ENCODE results near the gene PSMD10.

PSMD10 gene

DNA sequence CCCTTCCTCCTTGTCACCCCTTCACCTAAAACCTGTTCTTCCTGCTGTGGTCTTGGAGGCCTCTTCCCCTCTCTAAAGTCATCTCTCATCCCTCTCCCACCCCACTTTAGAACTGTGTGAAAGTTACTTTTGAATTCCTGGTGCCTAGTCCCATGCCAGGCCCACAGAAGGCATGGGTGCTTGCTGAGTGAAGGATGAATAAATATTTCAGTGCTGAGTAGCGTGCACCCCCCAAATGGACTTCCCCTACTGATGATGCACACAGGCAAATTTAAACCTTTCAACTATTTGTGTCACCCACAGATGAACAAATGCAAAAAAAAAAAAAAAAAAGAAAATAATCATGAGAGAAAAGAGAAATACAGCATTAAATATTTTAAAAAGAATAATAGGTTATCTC lies 19.8 kb downstream of the PSMD10 start:
- no peak for DNase-seq

GRCh38 chrX:108070891-108071290 lies 20.5 kb downstream of the PSMD10 start:
- no peak for DNase-seq

DNA sequence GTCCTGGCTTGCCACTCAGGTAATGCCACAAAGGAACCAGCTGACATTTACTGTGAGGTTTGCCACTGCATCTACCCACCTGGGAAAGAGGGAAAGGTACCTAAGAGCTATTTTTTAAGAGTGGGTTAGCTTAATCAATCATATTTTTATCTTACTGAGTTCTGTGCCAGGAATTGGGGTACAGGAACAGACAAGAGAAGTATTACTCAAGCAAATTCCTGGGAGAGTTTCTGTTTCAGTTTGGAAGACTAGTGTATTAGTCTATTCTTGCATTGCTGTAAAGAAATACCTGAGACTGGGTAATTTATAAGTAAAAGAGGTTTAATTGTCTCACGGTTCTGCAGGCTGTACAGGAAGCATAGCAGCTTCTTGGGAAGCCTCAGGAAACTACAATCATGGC lies 23.2 kb downstream of the PSMD10 start:
- no peak for DNase-seq

DNA sequence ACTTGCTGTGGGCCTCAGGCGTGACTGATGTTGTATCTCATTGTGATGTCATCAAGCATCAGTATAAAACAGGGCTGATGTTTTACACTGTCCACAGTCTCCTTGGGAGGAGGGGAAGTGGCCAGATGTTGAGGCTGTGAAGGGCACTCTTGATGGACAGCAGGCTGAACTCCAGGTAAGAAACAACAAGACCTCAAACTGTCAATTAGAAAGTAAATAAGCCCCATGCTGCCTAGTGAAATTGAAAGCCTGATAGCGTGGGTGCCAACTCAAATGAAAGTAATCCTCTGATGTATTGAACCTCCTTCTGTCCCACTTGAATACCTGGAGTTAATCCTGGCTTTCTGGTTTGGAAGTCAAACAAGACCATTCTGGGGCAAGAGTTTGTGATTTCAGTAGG lies 26.7 kb downstream of the PSMD10 start:
- no peak for DNase-seq

DNA sequence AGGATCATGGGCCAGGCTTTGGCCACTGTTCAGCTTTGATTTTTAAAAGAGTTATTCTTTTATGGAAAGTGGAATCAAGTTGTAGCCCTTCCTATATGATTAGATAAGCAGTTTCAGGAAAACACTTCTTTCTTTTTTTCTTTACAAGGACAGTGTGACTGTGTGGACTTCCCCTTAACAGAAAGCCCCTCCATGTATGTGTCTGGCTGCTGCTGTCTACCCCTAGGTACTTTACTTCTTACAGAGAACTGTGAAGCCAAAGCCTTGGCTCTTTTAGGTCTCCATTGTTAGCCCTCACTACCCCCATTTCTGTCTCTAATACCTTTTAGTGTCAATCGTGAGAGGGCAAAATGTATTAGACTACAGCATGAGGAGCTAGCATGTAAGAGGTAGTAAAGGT lies 27.3 kb downstream of the PSMD10 start:
- no peak for DNase-seq

DNA sequence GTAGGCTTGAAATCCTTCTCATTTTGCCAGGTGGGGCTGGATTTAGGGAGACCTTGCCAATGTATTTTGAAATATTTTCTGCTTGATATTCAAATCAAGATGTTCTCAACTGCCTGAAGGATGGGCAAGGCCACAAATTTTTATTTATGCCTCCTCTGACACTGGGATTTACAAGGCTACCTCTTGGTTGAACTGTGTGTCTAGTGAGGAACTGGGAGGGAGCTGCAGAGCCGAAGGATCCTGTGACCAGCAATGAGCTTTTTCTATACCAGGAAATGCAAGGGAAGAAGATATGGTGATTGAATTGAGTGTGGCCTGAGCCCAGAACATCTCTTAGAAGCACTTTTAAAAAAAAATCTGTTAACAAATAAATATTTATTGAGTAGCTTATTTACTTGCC lies 31.5 kb downstream of the PSMD10 start:
- DNase-seq: no peak

DNA sequence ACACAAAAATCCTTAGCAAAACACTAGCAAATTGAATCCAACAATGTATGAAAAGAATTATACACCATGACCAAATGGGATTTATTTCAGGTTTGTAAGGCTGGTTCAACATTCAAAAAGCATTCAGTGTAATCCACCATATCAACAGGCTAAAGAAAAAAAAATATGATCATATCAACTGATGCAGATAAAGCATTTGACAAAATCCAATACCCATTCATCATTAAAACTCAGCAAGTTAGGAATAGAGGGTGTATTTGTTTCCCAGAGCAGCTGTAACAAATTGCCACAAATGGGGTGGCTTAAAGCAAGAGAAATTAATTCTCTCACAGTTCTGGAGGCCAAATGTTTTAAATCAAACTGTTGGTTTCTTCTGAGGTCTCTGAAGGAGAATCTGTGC lies 35.8 kb downstream of the PSMD10 start:
- no peak for DNase-seq

- DNase-seq: no peak
These were observed 38.1 kb downstream of the PSMD10 start for GRCh38 chrX:108053218-108053617.

GRCh38 chrX:108049649-108050048 lies 41.7 kb downstream of the PSMD10 start:
- no peak for DNase-seq

DNA sequence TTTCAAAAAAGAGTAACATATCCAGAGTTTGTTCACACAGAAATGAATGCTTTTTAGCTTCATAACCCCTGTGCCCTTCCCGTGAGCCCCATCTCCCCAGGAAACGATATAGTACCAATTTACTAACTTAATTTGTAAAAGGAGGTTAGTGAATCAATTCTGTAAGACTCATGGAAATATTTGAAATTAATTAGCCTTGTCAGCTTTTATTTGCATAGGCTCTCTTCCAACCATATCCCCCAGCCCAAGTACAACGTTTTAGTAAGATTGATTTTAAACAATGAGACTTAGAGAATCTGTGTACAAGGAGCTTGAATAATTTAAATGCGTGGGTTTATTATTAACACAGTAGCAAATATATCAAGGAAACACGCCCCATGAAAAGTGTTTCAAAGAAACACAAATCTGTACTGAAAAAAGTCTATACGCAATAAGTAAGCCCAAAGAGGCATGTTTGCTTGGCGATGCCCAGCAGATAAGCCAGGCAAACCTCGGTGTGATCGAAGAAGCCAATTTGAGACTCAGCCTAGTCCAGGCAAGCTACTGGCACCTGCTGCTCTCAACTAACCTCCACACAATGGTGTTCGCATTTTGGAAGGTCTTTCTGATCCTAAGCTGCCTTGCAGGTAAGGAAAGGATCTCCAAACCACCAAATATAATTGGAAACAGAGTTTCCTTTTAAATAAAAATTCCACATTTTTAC lies 46.6 kb downstream of the PSMD10 start, which contains the start of gene VSIG1:
VSIG1 (plus strand) TSS at position 512 of the 703 bp plus-strand sequence; CDS start at position 578, 66 bp downstream.
- DNase-seq: no peak

DNA sequence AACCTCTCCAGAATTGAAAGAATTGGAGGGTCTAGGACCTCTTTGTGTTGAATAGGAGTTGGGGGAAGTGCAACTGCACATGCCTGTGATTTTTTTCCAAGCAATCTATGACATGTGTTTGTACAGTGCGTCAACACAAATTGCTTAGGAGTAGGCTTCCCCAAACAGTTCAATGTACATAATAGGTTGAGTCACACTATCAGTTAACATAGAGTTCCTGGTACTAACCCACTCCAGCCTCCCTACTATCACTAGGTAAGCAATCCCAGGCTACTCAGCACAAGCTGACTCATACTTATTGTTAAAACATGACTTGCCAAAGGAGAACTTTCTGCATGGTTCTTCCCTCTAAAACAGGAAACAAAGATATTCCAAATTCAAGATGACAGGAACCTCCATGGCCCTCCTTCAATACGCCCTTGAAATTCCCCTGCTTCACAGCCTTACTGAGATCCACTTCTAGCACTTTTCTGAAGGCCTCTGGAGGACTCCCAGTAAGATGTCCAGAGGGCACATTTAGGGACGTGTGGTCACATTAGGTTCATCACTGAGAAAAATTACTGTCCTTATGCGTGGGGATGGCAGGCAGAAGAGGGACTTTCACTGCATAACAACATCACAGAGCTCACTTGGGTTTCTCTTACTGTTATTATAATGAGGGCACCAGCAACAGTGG lies 54.9 kb downstream of the PSMD10 start:
- no peak for DNase-seq

DNA sequence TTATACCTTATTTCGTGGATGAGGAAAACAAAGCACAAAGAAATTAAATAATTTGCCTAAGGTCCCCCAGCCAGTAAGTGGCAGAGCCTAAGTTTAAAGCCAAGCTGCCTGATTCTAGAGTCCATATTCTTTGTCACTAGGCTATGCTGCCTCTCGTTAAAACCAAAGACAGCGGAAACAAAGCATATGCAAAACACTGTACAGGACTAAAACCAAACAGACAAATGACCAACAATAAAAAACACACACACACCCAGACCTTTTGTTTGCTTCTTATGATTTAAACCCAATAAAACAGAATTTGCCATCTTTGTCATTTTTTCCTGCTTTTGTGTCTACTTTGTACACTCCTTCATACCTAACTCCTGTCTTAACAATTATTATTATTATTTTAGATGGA lies 56.6 kb downstream of the PSMD10 start:
- no peak for DNase-seq

Measured in stimulated activated CD4-positive, alpha-beta T cell treated with anti-CD3 and anti-CD28 coated beads, Interleukin-4, amount 100 ng/mL, for 4 hours (primary cell).